ENCODE data around the gene KRT28. TPM values are rescaled to one million over a fixed set of nuclear protein-coding genes. Genes with fewer than 3 reads are reported as not detected.

Gene KRT28
- total and polyA plus RNA-seq, 2 donors, result 0.05 to 0.37 TPM

DNA sequence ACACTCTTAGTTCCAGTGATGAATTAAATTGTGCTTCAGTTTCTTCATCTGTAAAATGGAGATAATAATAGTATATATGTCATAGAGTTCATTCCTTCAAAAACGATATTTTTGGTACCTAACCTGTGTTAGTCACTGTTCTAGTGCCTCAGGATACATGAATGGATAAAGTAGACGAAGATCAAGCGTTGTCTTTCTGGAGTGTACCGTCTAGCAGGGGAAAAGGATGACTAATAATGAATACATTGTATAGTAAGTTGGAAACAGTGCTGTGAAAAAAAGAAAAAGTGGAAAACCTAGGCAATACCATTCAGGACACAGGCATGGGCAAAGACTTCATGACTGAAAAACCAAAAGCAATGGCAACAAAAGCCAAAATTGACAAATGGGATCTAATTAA lies 14.0 kb upstream of the KRT28 start:
- Histone ChIP-seq H3K4me1 (ENCODE audit: control insufficient read depth in 2 of 2, insufficient read depth in 2 of 2, low read length in 2 of 2) (peaks cover 0 to 2% of the 10 kb centered on the region in 2 donors), H3K27ac (ENCODE audit: low read depth in 1 of 2, low read length in 1 of 2) (no peak overlapping the region)
- WGBS, result 71% methylated on average over 4 of the region's 4 CpGs

DNA sequence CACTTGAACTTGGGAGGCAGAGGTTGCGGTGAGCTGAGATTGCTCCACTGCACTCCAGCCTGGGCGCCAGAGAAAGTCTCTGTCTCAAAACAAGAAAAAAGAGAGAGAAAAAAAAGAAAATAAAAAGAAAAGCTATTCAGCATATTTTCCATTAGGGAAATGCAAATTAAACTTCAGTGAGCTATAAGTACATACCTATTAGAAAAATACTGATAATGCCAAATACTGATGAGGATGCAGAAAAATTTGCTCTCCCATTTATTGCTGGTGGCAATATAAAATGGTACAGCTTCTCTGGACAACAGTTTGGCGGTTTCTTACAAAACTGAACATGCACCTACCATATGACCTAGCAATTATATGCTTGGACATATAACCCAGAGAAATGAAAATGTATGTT lies 12.9 kb upstream of the KRT28 start:
- no peak for DNase-seq (ENCODE audit: low read depth in 6 of 9, low spot score in 9 of 9)

More for the DNA sequence above, 14.0 kb upstream of the KRT28 start:
- peaks cover 11 to 12% of the 10 kb centered on the region in 2 donors for H3K27me3 ChIP-seq (ENCODE audit: control insufficient read depth in 2 of 2, insufficient read depth in 1 of 2, low read length in 1 of 2)
- DNase-seq (ENCODE audit: low read depth in 6 of 9, low spot score in 9 of 9), result no peak
- no peaks in the 10 kb centered on the region for H3K9me3 ChIP-seq (ENCODE audit: control insufficient read depth in 2 of 2, insufficient read depth in 1 of 2, low read length in 1 of 2)
- no peak overlapping the region for H3K4me3 ChIP-seq (ENCODE audit: low read length in 2 of 2)
- peaks cover 3% of the 10 kb centered on the region in 2 donors for H3K36me3 ChIP-seq (ENCODE audit: control insufficient read depth in 2 of 2, insufficient read depth in 2 of 2, low read length in 1 of 2)

GRCh38 chr17:40810494-40810893 lies 10.7 kb upstream of the KRT28 start:
- Histone ChIP-seq H3K27me3 (ENCODE audit: control insufficient read depth in 2 of 2, insufficient read depth in 1 of 2, low read length in 1 of 2) (peaks cover 12 to 26% of the 10 kb centered on the region in 2 donors), H3K9me3 (ENCODE audit: control insufficient read depth in 2 of 2, insufficient read depth in 1 of 2, low read length in 1 of 2) (no peaks in the 10 kb centered on the region), H3K4me1 (ENCODE audit: control insufficient read depth in 2 of 2, insufficient read depth in 2 of 2, low read length in 2 of 2) (no peaks in the 10 kb centered on the region), H3K4me3 (ENCODE audit: low read length in 2 of 2) (no peak overlapping the region), H3K36me3 (ENCODE audit: control insufficient read depth in 2 of 2, insufficient read depth in 2 of 2, low read length in 1 of 2) (no peaks in the 10 kb centered on the region), H3K27ac (ENCODE audit: low read depth in 1 of 2, low read length in 1 of 2) (no peak overlapping the region)
- DNase-seq (ENCODE audit: low read depth in 6 of 9, low spot score in 9 of 9), result no peak
- WGBS, result 68% methylated on average over 6 of the region's 6 CpGs

More for the DNA sequence above, 12.9 kb upstream of the KRT28 start:
- Histone ChIP-seq H3K36me3 (ENCODE audit: control insufficient read depth in 2 of 2, insufficient read depth in 2 of 2, low read length in 1 of 2) (peaks cover 3% of the 10 kb centered on the region in 2 donors), H3K9me3 (ENCODE audit: control insufficient read depth in 2 of 2, insufficient read depth in 1 of 2, low read length in 1 of 2) (no peaks in the 10 kb centered on the region), H3K27ac (ENCODE audit: low read depth in 1 of 2, low read length in 1 of 2) (no peak overlapping the region), H3K4me3 (ENCODE audit: low read length in 2 of 2) (no peak overlapping the region), H3K4me1 (ENCODE audit: control insufficient read depth in 2 of 2, insufficient read depth in 2 of 2, low read length in 2 of 2) (no peaks in the 10 kb centered on the region), H3K27me3 (ENCODE audit: control insufficient read depth in 2 of 2, insufficient read depth in 1 of 2, low read length in 1 of 2) (peaks cover 11 to 12% of the 10 kb centered on the region in 2 donors)
- WGBS, result 80% methylated on average over 3 of the region's 3 CpGs

DNA sequence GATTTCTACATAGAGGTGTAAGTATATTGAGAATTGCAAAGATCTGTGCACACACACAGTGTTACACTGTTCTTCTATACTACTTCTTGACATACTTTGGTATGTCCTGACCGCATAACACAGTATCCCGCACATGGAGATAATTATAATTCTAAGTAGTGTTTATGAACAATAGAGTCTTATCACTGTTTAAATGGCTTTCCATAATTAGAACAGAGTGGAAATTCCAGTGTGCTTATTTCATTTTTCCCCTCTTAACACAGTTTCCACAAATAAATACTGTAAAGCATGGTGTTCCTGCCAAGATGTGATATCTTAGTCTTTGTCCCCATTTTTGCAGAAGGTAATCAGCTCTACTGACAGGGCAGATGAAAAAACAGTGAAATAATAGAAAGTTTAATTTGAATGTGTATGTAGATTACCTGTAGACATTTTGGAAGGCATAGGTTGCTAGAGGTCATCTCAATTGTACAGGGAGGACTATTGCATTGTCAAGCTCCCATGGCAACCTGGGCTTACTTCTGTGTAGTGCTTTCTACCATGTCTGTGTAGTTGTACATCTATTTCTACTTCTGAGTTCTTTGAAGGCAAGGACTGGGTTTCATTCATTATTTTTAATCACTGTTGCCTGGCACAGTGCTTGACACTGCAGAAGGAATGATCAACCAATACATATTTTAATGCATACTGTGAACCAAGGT lies 10.1 kb upstream of the KRT28 start:
- WGBS, result 85% methylated on average over 2 of the region's 2 CpGs
- DNase-seq (ENCODE audit: low read depth in 6 of 9, low spot score in 9 of 9), result no peak
- H3K4me3 ChIP-seq (ENCODE audit: low read length in 2 of 2), result no peak overlapping the region
- no peaks in the 10 kb centered on the region for H3K9me3 ChIP-seq (ENCODE audit: control insufficient read depth in 2 of 2, insufficient read depth in 1 of 2, low read length in 1 of 2)
- peaks cover 12 to 29% of the 10 kb centered on the region in 2 donors for H3K27me3 ChIP-seq (ENCODE audit: control insufficient read depth in 2 of 2, insufficient read depth in 1 of 2, low read length in 1 of 2)
- no peaks in the 10 kb centered on the region for H3K4me1 ChIP-seq (ENCODE audit: control insufficient read depth in 2 of 2, insufficient read depth in 2 of 2, low read length in 2 of 2)
- no peaks in the 10 kb centered on the region for H3K36me3 ChIP-seq (ENCODE audit: control insufficient read depth in 2 of 2, insufficient read depth in 2 of 2, low read length in 1 of 2)
- no peak overlapping the region for H3K27ac ChIP-seq (ENCODE audit: low read depth in 1 of 2, low read length in 1 of 2)

GRCh38 chr17:40806131-40806530 lies 6.4 kb upstream of the KRT28 start:
- Histone ChIP-seq H3K9me3 (ENCODE audit: control insufficient read depth in 2 of 2, insufficient read depth in 1 of 2, low read length in 1 of 2) (no peaks in the 10 kb centered on the region), H3K36me3 (ENCODE audit: control insufficient read depth in 2 of 2, insufficient read depth in 2 of 2, low read length in 1 of 2) (no peaks in the 10 kb centered on the region), H3K27ac (ENCODE audit: low read depth in 1 of 2, low read length in 1 of 2) (no peak overlapping the region), H3K4me3 (ENCODE audit: low read length in 2 of 2) (no peak overlapping the region), H3K27me3 (ENCODE audit: control insufficient read depth in 2 of 2, insufficient read depth in 1 of 2, low read length in 1 of 2) (peaks cover 6 to 34% of the 10 kb centered on the region in 2 donors), H3K4me1 (ENCODE audit: control insufficient read depth in 2 of 2, insufficient read depth in 2 of 2, low read length in 2 of 2) (no peaks in the 10 kb centered on the region)
- DNase-seq (ENCODE audit: low read depth in 6 of 9, low spot score in 9 of 9), result no peak
- WGBS, result 87% methylated on average over 3 of the region's 3 CpGs

DNA sequence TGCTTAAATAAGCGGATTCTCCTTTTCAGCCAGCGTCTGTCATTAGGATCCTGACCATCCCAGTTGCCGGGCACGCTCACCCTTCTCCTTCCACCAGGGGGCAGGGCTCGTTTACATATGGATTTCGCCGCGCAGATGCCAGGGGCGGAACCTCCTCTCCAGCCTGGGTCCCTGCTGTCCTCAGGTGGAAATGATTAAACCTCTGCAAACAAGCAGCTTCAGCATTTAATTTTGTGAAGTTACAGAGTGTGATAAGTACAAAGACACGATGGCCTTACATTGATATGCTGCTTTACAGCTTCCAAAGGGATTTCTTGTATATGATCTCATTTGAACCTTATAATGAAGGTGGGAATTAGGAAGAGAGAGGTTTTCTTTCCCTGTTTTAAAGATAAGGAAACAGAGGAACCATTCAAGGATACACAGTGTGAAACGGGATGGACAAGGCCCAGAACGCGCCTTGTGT lies 3.9 kb upstream of the KRT28 start:
- Histone ChIP-seq H3K36me3 (ENCODE audit: control insufficient read depth in 2 of 2, insufficient read depth in 2 of 2, low read length in 1 of 2) (no peaks in the 10 kb centered on the region), H3K27ac (ENCODE audit: low read depth in 1 of 2, low read length in 1 of 2) (no peak overlapping the region), H3K9me3 (ENCODE audit: control insufficient read depth in 2 of 2, insufficient read depth in 1 of 2, low read length in 1 of 2) (no peaks in the 10 kb centered on the region), H3K4me3 (ENCODE audit: low read length in 2 of 2) (no peak overlapping the region), H3K4me1 (ENCODE audit: control insufficient read depth in 2 of 2, insufficient read depth in 2 of 2, low read length in 2 of 2) (no peaks in the 10 kb centered on the region), H3K27me3 (ENCODE audit: control insufficient read depth in 2 of 2, insufficient read depth in 1 of 2, low read length in 1 of 2) (peaks cover 0 to 37% of the 10 kb centered on the region in 2 donors)
- 16% methylated on average over 13 of the region's 13 CpGs for WGBS
- DNase-seq (ENCODE audit: low read depth in 6 of 9, low spot score in 9 of 9), result peak; percentile 14 to 66 (median 42)

DNA sequence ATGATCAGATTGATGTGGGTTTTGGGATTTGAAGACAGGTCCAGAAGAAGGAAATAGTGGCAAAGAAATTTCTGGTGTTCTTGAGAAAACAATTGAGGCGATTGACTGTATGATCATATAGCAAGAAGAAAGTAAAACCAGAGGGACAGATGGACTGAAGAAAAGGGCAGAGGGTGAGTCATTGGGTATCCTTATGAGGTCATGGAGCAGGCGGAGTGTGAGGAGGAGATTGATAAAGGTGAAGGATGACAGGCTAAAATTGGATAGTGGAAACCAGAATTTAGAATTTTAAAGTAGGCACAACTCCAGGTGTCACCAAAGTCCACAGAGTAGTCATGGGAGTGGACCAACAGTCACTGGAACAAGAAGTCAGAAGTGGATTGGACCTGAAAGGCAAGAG lies 1.4 kb upstream of the KRT28 start:
- no peak for DNase-seq (ENCODE audit: low read depth in 6 of 9, low spot score in 9 of 9)
- H3K27me3 ChIP-seq (ENCODE audit: control insufficient read depth in 2 of 2, insufficient read depth in 1 of 2, low read length in 1 of 2), result peaks cover 5 to 39% of the 10 kb centered on the region in 2 donors
- no peak overlapping the region for H3K4me3 ChIP-seq (ENCODE audit: low read length in 2 of 2)
- H3K27ac ChIP-seq (ENCODE audit: low read depth in 1 of 2, low read length in 1 of 2), result no peak overlapping the region
- no peaks in the 10 kb centered on the region for H3K9me3 ChIP-seq (ENCODE audit: control insufficient read depth in 2 of 2, insufficient read depth in 1 of 2, low read length in 1 of 2)
- 91% methylated on average over 2 of the region's 2 CpGs for WGBS
- no peaks in the 10 kb centered on the region for H3K4me1 ChIP-seq (ENCODE audit: control insufficient read depth in 2 of 2, insufficient read depth in 2 of 2, low read length in 2 of 2)
- no peaks in the 10 kb centered on the region for H3K36me3 ChIP-seq (ENCODE audit: control insufficient read depth in 2 of 2, insufficient read depth in 2 of 2, low read length in 1 of 2)

- H3K27me3 ChIP-seq (ENCODE audit: control insufficient read depth in 2 of 2, insufficient read depth in 1 of 2, low read length in 1 of 2), result peaks cover 7 to 36% of the 10 kb centered on the region in 2 donors
- WGBS, result 51% methylated on average over 1 of the region's 1 CpG
- H3K27ac ChIP-seq (ENCODE audit: low read depth in 1 of 2, low read length in 1 of 2), result no peak overlapping the region
- DNase-seq (ENCODE audit: low read depth in 6 of 9, low spot score in 9 of 9), result no peak
- H3K4me3 ChIP-seq (ENCODE audit: low read length in 2 of 2), result no peak overlapping the region
- H3K9me3 ChIP-seq (ENCODE audit: control insufficient read depth in 2 of 2, insufficient read depth in 1 of 2, low read length in 1 of 2), result no peaks in the 10 kb centered on the region
- H3K4me1 ChIP-seq (ENCODE audit: control insufficient read depth in 2 of 2, insufficient read depth in 2 of 2, low read length in 2 of 2), result no peaks in the 10 kb centered on the region
- no peaks in the 10 kb centered on the region for H3K36me3 ChIP-seq (ENCODE audit: control insufficient read depth in 2 of 2, insufficient read depth in 2 of 2, low read length in 1 of 2)
These were observed 622 bp upstream of the KRT28 start for GRCh38 chr17:40800381-40800780.

GRCh38 chr17:40796846-40797245 lies 2.9 kb downstream of the KRT28 start:
- H3K9me3 ChIP-seq (ENCODE audit: control insufficient read depth in 2 of 2, insufficient read depth in 1 of 2, low read length in 1 of 2), result no peaks in the 10 kb centered on the region
- DNase-seq (ENCODE audit: low read depth in 6 of 9, low spot score in 9 of 9), result no peak
- no peaks in the 10 kb centered on the region for H3K4me1 ChIP-seq (ENCODE audit: control insufficient read depth in 2 of 2, insufficient read depth in 2 of 2, low read length in 2 of 2)
- no peak overlapping the region for H3K4me3 ChIP-seq (ENCODE audit: low read length in 2 of 2)
- no peaks in the 10 kb centered on the region for H3K36me3 ChIP-seq (ENCODE audit: control insufficient read depth in 2 of 2, insufficient read depth in 2 of 2, low read length in 1 of 2)
- peaks cover 9 to 33% of the 10 kb centered on the region in 2 donors for H3K27me3 ChIP-seq (ENCODE audit: control insufficient read depth in 2 of 2, insufficient read depth in 1 of 2, low read length in 1 of 2)
- 80% methylated on average over 27 of the region's 27 CpGs for WGBS
- no peak overlapping the region for H3K27ac ChIP-seq (ENCODE audit: low read depth in 1 of 2, low read length in 1 of 2)

Measured in thymus (tissue), 11 donors.